Esophagus muscularis mucosa (tissue), 4 donors: ENCODE data around the gene ZPR1.

Experiments
- EP300 ChIP-seq: sonication (generic); formaldehyde crosslinking; IDR thresholded peaks from one replicate; pipeline ENCODE4 v1.6.1; 2017; ENCODE audit warnings: antibody characterized with exemption
- POLR2AphosphoS5 ChIP-seq, 2 donors: sonication (generic); formaldehyde crosslinking; IDR thresholded peaks; one replicate each; pipeline ENCODE4 v1.6.1; 2017; ENCODE audit warnings: antibody characterized with exemption in 2 of 2
- TF ChIP-seq, protein P1 (sequence below), 3 experiments: fragments of 200-600 bp in 2 of 3; fragments of 450-650 bp in 1 of 3; sonication (generic) in 2 of 3; IDR thresholded peaks; one replicate each; pipeline ENCODE4 v1.5.1; 2017 to 2019; ENCODE audit warnings: antibody characterized with exemption in 3 of 3, mild to moderate bottlenecking in 2 of 3, moderate library complexity in 1 of 3

DNA sequence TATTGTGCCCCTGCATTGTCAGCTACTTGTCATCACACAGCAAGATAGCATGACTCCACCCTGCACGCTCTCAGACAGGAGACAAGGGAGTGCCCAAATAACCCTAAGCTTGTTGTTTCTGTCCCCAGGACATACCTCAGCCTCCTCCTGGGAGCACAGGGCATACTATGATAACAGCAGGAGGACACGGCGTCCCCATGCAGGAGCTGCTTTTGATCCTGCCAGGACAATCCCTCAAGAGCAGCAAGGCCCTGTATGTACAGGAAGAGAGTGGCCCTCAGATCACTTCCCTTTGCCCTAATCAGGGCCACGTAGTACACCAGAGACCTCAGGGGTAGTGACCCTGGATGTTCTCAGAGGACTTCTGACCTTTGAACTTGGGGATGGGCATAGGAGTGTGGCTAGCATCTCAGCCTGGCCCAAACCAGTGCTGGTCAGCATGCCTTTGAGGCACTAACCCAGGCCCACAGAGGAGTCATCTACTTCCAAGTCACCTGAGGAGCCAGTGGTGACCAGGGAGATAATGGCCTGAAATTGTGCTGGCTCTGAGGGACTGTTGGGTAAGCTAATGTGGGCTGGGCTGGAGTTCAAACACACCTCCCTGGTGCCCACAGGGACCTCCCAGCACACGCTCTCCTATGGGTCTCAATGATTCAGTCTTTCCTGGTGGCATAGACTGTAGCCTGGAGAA, 26.1 kb upstream of the ZPR1 start:
- TF ChIP-seq POLR2AphosphoS5 (IDR thresholded peaks at IDR 0.05) (no peak), EP300 (no peak)
- TF ChIP-seq, protein P1, sequence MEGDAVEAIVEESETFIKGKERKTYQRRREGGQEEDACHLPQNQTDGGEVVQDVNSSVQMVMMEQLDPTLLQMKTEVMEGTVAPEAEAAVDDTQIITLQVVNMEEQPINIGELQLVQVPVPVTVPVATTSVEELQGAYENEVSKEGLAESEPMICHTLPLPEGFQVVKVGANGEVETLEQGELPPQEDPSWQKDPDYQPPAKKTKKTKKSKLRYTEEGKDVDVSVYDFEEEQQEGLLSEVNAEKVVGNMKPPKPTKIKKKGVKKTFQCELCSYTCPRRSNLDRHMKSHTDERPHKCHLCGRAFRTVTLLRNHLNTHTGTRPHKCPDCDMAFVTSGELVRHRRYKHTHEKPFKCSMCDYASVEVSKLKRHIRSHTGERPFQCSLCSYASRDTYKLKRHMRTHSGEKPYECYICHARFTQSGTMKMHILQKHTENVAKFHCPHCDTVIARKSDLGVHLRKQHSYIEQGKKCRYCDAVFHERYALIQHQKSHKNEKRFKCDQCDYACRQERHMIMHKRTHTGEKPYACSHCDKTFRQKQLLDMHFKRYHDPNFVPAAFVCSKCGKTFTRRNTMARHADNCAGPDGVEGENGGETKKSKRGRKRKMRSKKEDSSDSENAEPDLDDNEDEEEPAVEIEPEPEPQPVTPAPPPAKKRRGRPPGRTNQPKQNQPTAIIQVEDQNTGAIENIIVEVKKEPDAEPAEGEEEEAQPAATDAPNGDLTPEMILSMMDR (IDR thresholded peaks at IDR 0.05): no peak
